ENCODE results near the gene RBPJL.

GRCh38 chr20:45341579-45341938 is 34.9 kb downstream of the RBPJL start:
- TF ChIP-seq CTCF (CRISPR knock-in tag; IDR thresholded peaks at IDR 0.05) (no peak), NR2F1 (CRISPR knock-in tag; IDR thresholded peaks at IDR 0.05) (peak in 1 of 2 experiments; percentile 38; a peak in 1 of 4 replicates), EZH2 (conservative IDR thresholded peaks at IDR 0.05; ENCODE audit: low read depth, low read length) (no peak), ZBTB40 (IDR thresholded peaks at IDR 0.05) (no peak), ZBTB40 (CRISPR knock-in tag; IDR thresholded peaks at IDR 0.05) (no peak), ATF3 (CRISPR knock-in tag; IDR thresholded peaks at IDR 0.05) (no peak), PRDM4 (CRISPR knock-in tag; IDR thresholded peaks at IDR 0.05; ENCODE audit: borderline replicate concordance) (no peak; the same call in 1 of the 2 replicates), POLR2A (IDR thresholded peaks at IDR 0.05; ENCODE audit: insufficient read depth in 1 of 2, low read depth in 2 of 2, low read length in 2 of 2) (0 out of 4 replicates have a peak, but pooled peaks of 1 of the 2 experiments have one; percentile 41), HNRNPL (IDR thresholded peaks at IDR 0.05; ENCODE audit: low read depth, low read length) (peak; percentile 79; the same call in 1 of the 2 replicates), E2F5 (CRISPR knock-in tag; conservative IDR thresholded peaks at IDR 0.05) (no peak), NFIC (IDR thresholded peaks at IDR 0.05; ENCODE audit: low read length) (no peak), MBD4 (IDR thresholded peaks at IDR 0.05; ENCODE audit: borderline replicate concordance, low read length) (no peak), KLF16 (CRISPR knock-in tag; IDR thresholded peaks at IDR 0.05) (no peak), HDAC2 (CRISPR knock-in tag; IDR thresholded peaks at IDR 0.05) (no peak), ZSCAN20 (CRISPR knock-in tag; IDR thresholded peaks at IDR 0.05; ENCODE audit: borderline replicate concordance) (no peak)

Measured in HepG2 (cell line).